ENCODE results near the gene TNP1.

GRCh38 chr2:216882876-216883275 is 23.0 kb upstream of the TNP1 start:
- TF ChIP-seq CTCF (IDR thresholded peaks at IDR 0.05) (no peak), POLR2A (IDR thresholded peaks at IDR 0.05) (no peak)
